ENCODE measurements around the gene MEX3D.

The MEX3D gene

GRCh38 chr19:1505991-1506881 lies 61.9 kb downstream of the MEX3D start:
- DNase-seq (ENCODE audit: low read depth in 1 of 2, low spot score in 1 of 2) = no peak

- no peak for DNase-seq (ENCODE audit: low read depth in 1 of 2, low spot score in 1 of 2)
Measured at GRCh38 chr19:1505012-1505411, 63.1 kb downstream of the MEX3D start.
